ENCODE measurements around the gene TOX2. TPM values are rescaled to one million over a fixed set of nuclear protein-coding genes. Genes with fewer than 3 reads are reported as not detected.
A peak's percentile ranks its signal among the peaks of the same experiment; 100 is the strongest.

The TOX2 gene
- total RNA-seq, 1 experiment from 2014 or later, result 1.7 TPM

DNA sequence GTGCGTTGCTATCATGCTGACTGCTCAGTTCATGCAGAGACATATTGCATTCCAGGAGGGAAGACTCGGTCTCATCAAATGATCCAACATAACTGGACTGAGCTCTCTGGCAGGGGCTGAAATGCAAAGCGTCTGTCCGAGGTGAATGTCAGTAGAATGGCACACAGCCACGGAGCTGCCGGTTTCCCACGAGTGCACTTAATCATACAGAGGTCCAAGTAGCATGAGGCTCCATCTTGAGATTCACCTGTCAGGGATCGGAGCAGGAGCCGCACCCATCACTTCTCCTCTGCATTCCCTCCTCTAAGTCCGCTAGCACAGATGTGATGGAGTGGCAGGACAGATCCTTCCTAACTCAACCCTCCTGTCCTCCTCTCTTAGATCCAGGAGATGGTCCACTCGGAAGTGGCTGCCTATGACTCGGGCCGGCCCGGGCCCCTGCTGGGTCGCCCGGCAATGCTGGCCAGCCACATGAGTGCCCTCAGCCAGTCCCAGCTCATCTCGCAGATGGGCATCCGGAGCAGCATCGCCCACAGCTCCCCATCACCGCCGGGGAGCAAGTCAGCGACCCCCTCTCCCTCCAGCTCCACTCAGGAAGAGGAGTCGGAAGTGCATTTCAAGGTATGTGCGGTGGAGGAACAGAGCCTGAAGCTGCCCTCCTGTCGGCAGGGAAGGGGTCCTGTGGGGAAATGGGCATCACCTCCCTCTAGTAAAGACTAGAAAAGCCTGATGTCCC lies 136.4 kb downstream of the TOX2 start:
- Histone ChIP-seq H2BK120ac (ENCODE audit: low read depth, low read length, poor library complexity, severe bottlenecking) (no peak overlapping the region), H3K9ac (ENCODE audit: extremely low read depth, insufficient read length, low read length) (no peak overlapping the region), H3K23ac (ENCODE audit: insufficient read length, low read depth, low read length) (no peak overlapping the region), H3K27ac (ENCODE audit: insufficient read length, low read depth, low read length) (no peak overlapping the region), H3K18ac (ENCODE audit: insufficient read length, low read depth, low read length) (no peak overlapping the region), H2BK12ac (ENCODE audit: insufficient read length, low read depth, low read length) (no peak overlapping the region), H3K27me3 (ENCODE audit: insufficient read depth, low read length) (no peaks in the 10 kb centered on the region), H4K5ac (ENCODE audit: insufficient read length, low read depth, low read length) (no peak overlapping the region), H4K91ac (ENCODE audit: insufficient read length, low read depth, low read length) (no peak overlapping the region), H2AFZ (ENCODE audit: low read length) (no peak overlapping the region), H4K20me1 (ENCODE audit: control insufficient read depth, insufficient read depth, insufficient read length) (no peaks in the 10 kb centered on the region), H2AK5ac (ENCODE audit: insufficient read length, low read length) (no peak overlapping the region), H2BK15ac (ENCODE audit: low read depth, low read length) (no peak overlapping the region), H3K9me3 (ENCODE audit: control insufficient read depth, low read depth, low read length) (no peaks in the 10 kb centered on the region), H3K56ac (ENCODE audit: insufficient read length, low read depth, low read length) (no peak overlapping the region), H3K23me2 (ENCODE audit: insufficient read length, low read depth, low read length, poor library complexity, severe bottlenecking) (no peaks in the 10 kb centered on the region), H3K4me2 (ENCODE audit: insufficient read depth, insufficient read length, low read length) (no peak overlapping the region), H3K4me1 (ENCODE audit: insufficient read depth, low read length) (no peaks in the 10 kb centered on the region), H3K14ac (ENCODE audit: insufficient read depth, low read length) (no peak overlapping the region), H3K79me2 (ENCODE audit: insufficient read depth, low read length) (no peaks in the 10 kb centered on the region), H2BK5ac (ENCODE audit: insufficient read length, low read length) (no peak overlapping the region), H4K8ac (replicated peaks; ENCODE audit: insufficient read length, low read depth, low read length) (no peak overlapping the region), H3T11ph (ENCODE audit: low read length) (no peak overlapping the region), H2BK20ac (ENCODE audit: low read depth, low read length, poor library complexity, severe bottlenecking) (no peak overlapping the region), H3K79me1 (ENCODE audit: insufficient read depth, low read depth, low read length, poor library complexity, severe bottlenecking) (no peaks in the 10 kb centered on the region), H3K4ac (ENCODE audit: low read depth, low read length) (no peak overlapping the region)
- TF ChIP-seq, protein P1, sequence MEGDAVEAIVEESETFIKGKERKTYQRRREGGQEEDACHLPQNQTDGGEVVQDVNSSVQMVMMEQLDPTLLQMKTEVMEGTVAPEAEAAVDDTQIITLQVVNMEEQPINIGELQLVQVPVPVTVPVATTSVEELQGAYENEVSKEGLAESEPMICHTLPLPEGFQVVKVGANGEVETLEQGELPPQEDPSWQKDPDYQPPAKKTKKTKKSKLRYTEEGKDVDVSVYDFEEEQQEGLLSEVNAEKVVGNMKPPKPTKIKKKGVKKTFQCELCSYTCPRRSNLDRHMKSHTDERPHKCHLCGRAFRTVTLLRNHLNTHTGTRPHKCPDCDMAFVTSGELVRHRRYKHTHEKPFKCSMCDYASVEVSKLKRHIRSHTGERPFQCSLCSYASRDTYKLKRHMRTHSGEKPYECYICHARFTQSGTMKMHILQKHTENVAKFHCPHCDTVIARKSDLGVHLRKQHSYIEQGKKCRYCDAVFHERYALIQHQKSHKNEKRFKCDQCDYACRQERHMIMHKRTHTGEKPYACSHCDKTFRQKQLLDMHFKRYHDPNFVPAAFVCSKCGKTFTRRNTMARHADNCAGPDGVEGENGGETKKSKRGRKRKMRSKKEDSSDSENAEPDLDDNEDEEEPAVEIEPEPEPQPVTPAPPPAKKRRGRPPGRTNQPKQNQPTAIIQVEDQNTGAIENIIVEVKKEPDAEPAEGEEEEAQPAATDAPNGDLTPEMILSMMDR (conservative IDR thresholded peaks at IDR 0.05), result no peak
- H3K27me3 Mint-ChIP-seq (ENCODE audit: low read depth), result no peaks in the 10 kb centered on the region
- no peaks in the 10 kb centered on the region for H3K36me3 Mint-ChIP-seq (ENCODE audit: insufficient read depth in 1 of 3, low read depth in 3 of 3)
- no peaks in the 10 kb centered on the region for H3K4me1 Mint-ChIP-seq
- peak; percentile 19 for DNase-seq
- WGBS (ENCODE audit: extremely low coverage, insufficient read length, low lambda C conversion rate), result no CpG with 5 or more reads among the region's 25 CpGs
- H3K9me3 Mint-ChIP-seq, result no peaks in the 10 kb centered on the region
- H3K4me3 Mint-ChIP-seq, result no peak overlapping the region
- H3K27ac Mint-ChIP-seq, result peak overlapping the region in 2 of 3 experiments; percentile 49 to 82; a peak in 3 of 7 replicates
